Spinal cord (tissue), 10 donors: ENCODE measurements around the gene MYO5B. TPM values are rescaled to one million over a fixed set of nuclear protein-coding genes. Genes with fewer than 3 reads are reported as not detected.
"Not testable (repeated sequence)": the region's sequence is repeated elsewhere in the genome, so short reads cannot be mapped to it uniquely, and the experiment has no call there.

ENCODE experiments used
- DNase-seq, 6 donors: peaks; one replicate each; pipeline versions ENCODE4 v3.0.0 to v3.0.0-alpha.2; 2013 to 2015; ENCODE audit warnings: low spot score in 6 of 6, low read depth in 4 of 6
- H3K27ac ChIP-seq: one replicate; pipeline ENCODE4 v1.5.1; 2013; ENCODE audit warnings: low read depth, low read length, control low read depth
- H3K27me3 ChIP-seq: one replicate; pipeline ENCODE4 v1.6.1; 2013; ENCODE audit warnings: low read length; ENCODE audit not compliant: control insufficient read depth, insufficient read depth
- H3K36me3 ChIP-seq: one replicate; pipeline ENCODE4 v1.6.1; 2013; ENCODE audit warnings: low read length; ENCODE audit not compliant: control insufficient read depth, insufficient read depth
- H3K4me1 ChIP-seq: one replicate; pipeline ENCODE4 v1.6.1; 2013; ENCODE audit warnings: low read length; ENCODE audit not compliant: control insufficient read depth, insufficient read depth
- H3K4me3 ChIP-seq: one replicate; pipeline ENCODE4 v1.5.1; 2013; ENCODE audit warnings: low read depth, low read length, control low read depth
- H3K9me3 ChIP-seq: one replicate; pipeline ENCODE4 v1.6.1; 2013; ENCODE audit warnings: low read length; ENCODE audit not compliant: control insufficient read depth, insufficient read depth
- WGBS: methylation state at CpG from one replicate; pipeline ENCODE4 v1.1.5; 2013; ENCODE audit warnings: missing lambda C conversion rate; ENCODE audit not compliant: insufficient coverage; 5-methylcytosine and 5-hydroxymethylcytosine counted together
- polyA plus RNA-seq, 2 donors: library from polyadenylated mRNA; unstranded; fragments of 120-200 nt; gene quantifications; one replicate each; pipeline ENCODE4 v1.2.1, GENCODE V29; 2013; ENCODE audit not compliant: insufficient read length in 2 of 2
- total RNA-seq, 2 donors: library from RNA; depleted of rRNA in 1 of 2; stranded (reverse); fragments of 120-200 nt in 1 of 2; fragments of >200 nt in 1 of 2; gene quantifications; one replicate each; pipeline versions ENCODE4 v1.2.3 to v1.2.4, GENCODE V29; 2013 to 2014
- donor health status: healthy.

MYO5B gene
- total and polyA plus RNA-seq, 4 donors: 2.6 to 8.0 (median 4.5) TPM

DNA sequence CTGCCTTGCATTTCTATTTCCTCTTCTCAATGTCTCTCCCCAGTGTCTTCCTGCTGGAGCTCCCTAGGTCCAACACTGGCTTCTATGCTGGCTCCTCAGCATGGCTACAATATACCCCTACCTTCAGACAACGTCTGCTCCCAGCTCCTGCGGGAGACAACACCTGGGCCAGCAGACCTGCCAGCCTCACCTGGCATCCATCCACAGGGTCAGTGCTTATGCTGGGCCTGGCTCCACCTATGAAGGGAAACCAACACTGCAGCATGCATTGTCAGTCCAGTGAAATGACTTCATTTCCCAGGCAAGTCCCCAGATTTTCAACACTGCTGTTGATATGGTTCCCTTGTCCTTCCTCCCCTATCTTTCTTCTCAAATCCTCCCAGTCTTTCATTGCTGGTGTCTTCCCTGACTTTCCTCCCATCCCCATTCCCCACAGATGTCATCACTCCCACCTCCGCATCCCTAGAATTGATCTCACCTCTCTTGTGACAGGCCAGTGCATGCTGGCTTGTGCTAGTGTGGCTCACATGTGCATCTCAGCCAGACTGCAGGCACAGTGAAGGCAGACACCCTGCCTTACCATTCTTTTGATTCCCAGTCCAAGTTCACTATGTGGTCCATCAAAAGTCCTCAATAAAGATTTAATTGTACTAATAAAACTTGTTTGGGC is 98.0 kb downstream of the MYO5B start:
- Histone ChIP-seq H3K4me1 (no peaks in the 10 kb centered on the region), H3K4me3 (no peak overlapping the region), H3K27me3 (no peaks in the 10 kb centered on the region), H3K9me3 (no peaks in the 10 kb centered on the region), H3K36me3 (no peaks in the 10 kb centered on the region), H3K27ac (no peak overlapping the region)
- 89% methylated on average over 3 of the region's 3 CpGs for WGBS
- no peak for DNase-seq

GRCh38 chr18:50094786-50095185 is 100.2 kb downstream of the MYO5B start:
- H3K4me3 ChIP-seq, DNase-seq, H3K27me3 ChIP-seq, H3K36me3 ChIP-seq, H3K9me3 ChIP-seq, H3K4me1 ChIP-seq, H3K27ac ChIP-seq: not testable (repeated sequence)
- 100% methylated on average over 2 of the region's 5 CpGs for WGBS

GRCh38 chr18:50094221-50094773 is 100.7 kb downstream of the MYO5B start:
- no peaks in the 10 kb centered on the region for H3K27me3 ChIP-seq
- no peak overlapping the region for H3K4me3 ChIP-seq
- H3K36me3 ChIP-seq: no peaks in the 10 kb centered on the region
- DNase-seq: no peak
- no CpG with 5 or more reads among the region's 2 CpGs for WGBS
- no peaks in the 10 kb centered on the region for H3K4me1 ChIP-seq
- H3K27ac ChIP-seq: no peak overlapping the region
- H3K9me3 ChIP-seq: no peaks in the 10 kb centered on the region

- WGBS: 77% methylated on average over 1 of the region's 6 CpGs
- H3K27me3 ChIP-seq: no peaks in the 10 kb centered on the region
- H3K4me1 ChIP-seq: no peaks in the 10 kb centered on the region
- H3K36me3 ChIP-seq: no peaks in the 10 kb centered on the region
- no peak for DNase-seq
- no peaks in the 10 kb centered on the region for H3K9me3 ChIP-seq
- H3K4me3 ChIP-seq: no peak overlapping the region
- H3K27ac ChIP-seq: no peak overlapping the region
Observed at GRCh38 chr18:50093366-50094064, 101.4 kb downstream of the MYO5B start.

DNA sequence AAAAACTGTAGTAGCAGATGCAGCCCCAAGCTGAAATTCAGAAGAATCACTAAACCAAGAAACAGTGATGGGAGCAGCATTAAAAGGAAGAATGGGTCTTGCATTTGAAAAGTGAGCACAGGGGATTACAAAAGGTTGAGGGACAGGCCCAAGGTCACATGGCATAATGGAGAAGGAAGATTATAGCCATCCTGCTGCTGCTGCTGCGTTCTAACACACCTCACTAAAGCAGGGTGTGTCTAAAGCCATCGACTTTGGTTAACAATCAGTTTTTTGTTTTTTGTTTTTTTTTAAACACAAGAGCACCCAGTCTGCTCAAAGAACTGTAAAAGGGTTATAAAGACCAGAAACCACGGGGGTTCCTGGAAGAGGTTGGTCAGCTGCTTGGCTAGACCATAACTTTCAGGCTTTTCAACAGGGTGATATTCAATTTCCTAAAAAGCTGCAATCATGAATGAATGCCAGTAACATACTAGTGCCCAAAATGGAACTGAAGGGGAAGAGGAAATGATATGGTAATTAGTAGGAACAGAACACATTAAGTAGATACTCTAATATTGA is 102.6 kb downstream of the MYO5B start:
- 60% methylated on average over 1 of the region's 3 CpGs for WGBS

GRCh38 chr18:50091509-50092244 is 103.3 kb downstream of the MYO5B start:
- H3K4me3 ChIP-seq: no peak overlapping the region
- no peak overlapping the region for H3K27ac ChIP-seq
- H3K27me3 ChIP-seq: no peaks in the 10 kb centered on the region
- no peaks in the 10 kb centered on the region for H3K4me1 ChIP-seq
- DNase-seq: peak in 1 of 6 donors; percentile 88
- WGBS: 100% methylated on average over 1 of the region's 2 CpGs
- no peaks in the 10 kb centered on the region for H3K36me3 ChIP-seq
- H3K9me3 ChIP-seq: no peaks in the 10 kb centered on the region

More for the DNA sequence above, 102.6 kb downstream of the MYO5B start:
- Histone ChIP-seq H3K4me1 (no peaks in the 10 kb centered on the region), H3K36me3 (no peaks in the 10 kb centered on the region), H3K4me3 (no peak overlapping the region), H3K9me3 (no peaks in the 10 kb centered on the region), H3K27me3 (no peaks in the 10 kb centered on the region), H3K27ac (no peak overlapping the region)
- peak in 1 of 6 donors; percentile 20 for DNase-seq

DNA sequence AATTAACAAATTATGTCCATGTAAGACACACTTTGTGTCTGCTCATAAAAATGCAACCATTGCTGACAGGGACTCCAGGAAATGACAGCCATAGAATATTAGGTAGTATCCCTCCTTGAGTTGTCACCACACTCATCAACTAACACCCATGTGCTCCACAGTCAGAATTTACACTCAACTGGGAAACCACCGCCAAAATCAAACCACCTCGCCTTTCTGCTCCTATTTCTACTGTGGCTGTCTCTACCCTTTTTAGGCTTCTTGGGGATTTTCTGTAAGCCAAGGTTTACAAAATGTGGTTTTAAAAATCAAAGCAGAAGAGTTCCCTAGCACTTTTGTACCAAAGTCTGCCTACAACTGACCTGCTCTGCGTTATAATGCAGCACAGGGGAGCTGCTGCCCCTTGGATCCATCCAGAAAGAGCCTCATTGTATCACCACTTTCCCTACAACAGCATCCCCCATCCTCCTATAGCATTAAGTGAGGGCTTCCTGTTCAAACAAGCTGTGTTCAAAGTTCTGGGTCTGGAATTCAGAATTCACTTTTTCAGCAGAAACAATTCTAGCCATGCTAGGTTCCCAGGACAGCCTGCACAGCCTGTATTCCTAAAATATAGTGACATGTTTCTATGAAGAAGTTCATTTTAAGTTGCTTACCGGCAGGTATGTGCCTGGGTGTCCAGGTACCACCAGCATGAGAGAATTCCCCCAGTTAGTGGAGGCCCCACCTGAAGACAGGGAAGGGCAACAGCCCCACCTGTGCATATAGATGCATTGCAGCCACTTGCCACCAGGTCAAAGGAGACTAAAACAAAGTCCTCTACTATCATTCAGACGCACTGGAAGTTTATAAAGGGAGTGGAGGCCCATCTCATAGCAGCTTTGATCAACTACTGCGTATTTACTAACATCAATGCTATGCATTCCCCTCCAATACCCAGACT is 104.3 kb downstream of the MYO5B start:
- WGBS: 91% methylated on average over 3 of the region's 6 CpGs
- DNase-seq: no peak
- no peaks in the 10 kb centered on the region for H3K36me3 ChIP-seq

DNA sequence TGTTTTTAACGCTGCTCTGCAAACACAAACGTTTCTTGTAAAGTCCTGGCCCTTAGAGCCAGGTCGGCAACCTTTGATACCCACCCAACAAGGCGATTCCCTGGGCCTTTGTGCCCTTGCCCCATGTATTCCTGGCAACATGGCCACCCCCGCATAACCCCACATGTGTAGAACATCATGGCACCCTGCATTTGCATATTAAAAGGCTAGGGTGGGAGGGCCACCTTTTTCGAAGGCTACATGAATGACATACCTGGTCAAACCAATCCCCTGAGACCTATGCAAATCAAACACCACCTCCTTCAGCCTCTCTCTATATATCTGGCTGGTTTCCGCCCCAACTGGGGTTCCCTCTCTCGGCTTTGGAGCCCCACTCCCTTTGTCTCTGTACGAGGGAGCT is 105.2 kb downstream of the MYO5B start:
- 93% methylated on average over 5 of the region's 9 CpGs for whole genome bisulfite sequencing

More for the DNA sequence above, 104.3 kb downstream of the MYO5B start:
- Histone ChIP-seq H3K27me3 (no peaks in the 10 kb centered on the region), H3K4me3 (no peak overlapping the region), H3K4me1 (no peaks in the 10 kb centered on the region), H3K27ac (no peak overlapping the region), H3K9me3 (no peaks in the 10 kb centered on the region)

More for the DNA sequence above, 105.2 kb downstream of the MYO5B start:
- Histone ChIP-seq H3K4me3 (no peak overlapping the region), H3K4me1 (no peaks in the 10 kb centered on the region), H3K9me3 (no peaks in the 10 kb centered on the region), H3K27ac (no peak overlapping the region), H3K36me3 (no peaks in the 10 kb centered on the region), H3K27me3 (no peaks in the 10 kb centered on the region)
- no peak for DNase-seq
